Stromal cell of bone marrow (primary cell): Measurements from ENCODE around the gene ELAPOR1.
"Not testable (repeated sequence)": the region's sequence is repeated elsewhere in the genome, so short reads cannot be mapped to it uniquely, and the experiment has no call there.

Source experiments
- DNase-seq: peaks from one replicate; pipeline ENCODE4 v3.0.0-alpha.2; 2012; ENCODE audit warnings: low read depth

The ELAPOR1 gene

GRCh38 chr1:109138358-109138757, 24.4 kb downstream of the ELAPOR1 start:
- no peak for DNase-seq

DNA sequence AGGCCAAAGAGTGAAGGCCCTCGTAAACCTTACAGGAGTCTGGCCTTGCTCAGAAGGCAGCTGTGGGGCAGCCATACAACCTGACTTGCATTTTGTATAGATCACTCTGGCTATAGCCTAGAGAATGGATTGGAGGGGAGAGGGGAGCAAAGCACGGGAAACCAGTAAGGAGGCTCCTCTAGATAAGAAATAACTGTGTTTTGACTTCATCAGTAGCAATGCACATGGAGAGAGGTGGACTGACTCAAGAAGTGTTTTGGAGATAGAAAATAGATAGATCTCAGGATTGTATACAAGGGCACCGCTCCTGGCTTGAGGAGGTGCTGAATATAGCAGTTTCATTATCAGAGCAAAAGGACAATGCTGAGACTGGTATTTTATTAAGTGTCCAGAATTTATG, 26.5 kb downstream of the ELAPOR1 start:
- no peak for DNase-seq

DNA sequence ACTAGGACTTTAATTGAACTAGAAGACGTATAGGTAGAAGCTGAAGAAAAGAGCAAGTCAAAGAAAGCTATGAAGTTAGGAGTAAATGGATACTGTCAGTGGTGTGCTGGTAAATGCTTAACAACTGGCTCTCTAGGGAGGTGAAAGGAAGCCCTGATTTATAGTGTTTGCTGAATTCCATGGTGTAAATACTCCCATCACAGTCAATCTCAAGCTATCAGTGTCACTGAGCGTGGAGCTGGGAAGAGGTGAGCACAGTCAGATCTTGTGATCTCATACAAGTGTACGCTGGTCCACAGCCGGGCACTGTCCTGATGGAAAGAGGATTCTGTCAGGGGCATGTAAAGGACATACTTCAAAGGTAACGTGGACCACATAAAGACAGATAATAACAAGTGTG, 28.3 kb downstream of the ELAPOR1 start:
- DNase-seq: no peak

GRCh38 chr1:109142725-109143124, 28.8 kb downstream of the ELAPOR1 start:
- DNase-seq: not testable (repeated sequence)

- DNase-seq: no peak
These were observed 35.2 kb downstream of the ELAPOR1 start for GRCh38 chr1:109148987-109149561.

GRCh38 chr1:109149874-109150601, 36.1 kb downstream of the ELAPOR1 start:
- no peak for DNase-seq

DNA sequence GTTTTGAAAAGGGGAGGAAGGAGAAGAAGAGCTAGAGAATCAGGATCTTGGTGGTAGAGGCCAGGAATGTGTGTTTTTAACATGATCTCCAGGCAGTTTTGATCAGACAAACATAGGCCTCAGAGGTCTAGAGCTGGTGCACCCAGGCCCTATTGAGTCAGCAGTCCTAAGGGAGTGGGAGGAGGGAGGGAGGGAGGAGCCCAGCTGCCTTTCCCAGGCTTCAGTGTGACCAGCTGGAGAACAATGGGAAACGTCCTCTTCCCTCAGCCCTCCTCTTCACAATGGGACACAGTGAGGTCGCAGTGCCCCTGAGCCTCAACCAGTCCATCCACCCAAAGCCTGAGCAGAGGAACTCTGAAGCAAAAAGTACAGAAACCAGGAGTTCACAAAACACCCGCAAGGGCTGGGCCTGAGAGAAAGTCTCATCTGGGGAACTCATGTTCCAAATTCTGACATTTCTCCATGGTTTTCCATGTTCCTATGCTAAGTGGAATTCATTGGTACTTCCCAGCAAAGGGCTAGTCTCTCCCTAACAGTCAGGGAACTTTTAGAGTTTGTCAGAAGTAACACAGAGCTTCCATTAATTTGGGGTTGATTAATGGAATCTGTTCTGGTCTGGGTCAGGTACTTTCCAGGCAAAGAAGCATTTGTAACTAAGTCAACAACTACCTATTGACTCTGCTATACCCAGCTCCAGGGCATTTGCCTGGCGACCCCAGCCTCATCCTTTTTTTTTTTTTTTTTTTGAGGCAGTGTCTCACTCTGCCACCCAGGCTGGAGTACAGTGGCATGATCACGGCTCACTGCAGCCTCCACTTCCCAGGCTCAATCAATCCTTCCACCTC, 37.5 kb downstream of the ELAPOR1 start:
- peak; percentile 65 for DNase-seq

DNA sequence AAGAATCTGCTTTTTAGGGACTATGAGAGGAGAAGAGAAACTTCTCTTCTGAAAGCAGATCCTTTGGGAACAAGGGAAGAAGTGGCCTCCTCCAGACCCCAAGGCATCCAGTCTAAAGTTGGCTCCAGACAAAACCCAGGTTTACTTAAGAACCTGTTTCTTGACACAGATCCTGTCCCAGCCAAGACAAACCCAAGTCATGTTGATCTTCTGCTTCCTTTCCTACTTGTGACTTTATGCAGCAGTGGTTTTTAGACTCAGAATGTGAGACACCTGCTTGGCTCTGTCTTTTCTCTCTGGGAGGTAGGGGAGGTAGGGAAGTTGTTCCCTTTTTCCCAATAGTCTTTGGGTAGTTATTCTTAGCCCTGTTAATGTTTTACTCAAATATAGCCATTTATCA, 38.3 kb downstream of the ELAPOR1 start:
- DNase-seq: no peak

GRCh38 chr1:109156916-109157385, 43.0 kb downstream of the ELAPOR1 start:
- DNase-seq: no peak

GRCh38 chr1:109158433-109158832, 44.5 kb downstream of the ELAPOR1 start:
- DNase-seq: no peak

GRCh38 chr1:109159326-109159725, 45.4 kb downstream of the ELAPOR1 start:
- DNase-seq: no peak

- DNase-seq: no peak
These were observed 46.3 kb downstream of the ELAPOR1 start for GRCh38 chr1:109160071-109160840.

DNA sequence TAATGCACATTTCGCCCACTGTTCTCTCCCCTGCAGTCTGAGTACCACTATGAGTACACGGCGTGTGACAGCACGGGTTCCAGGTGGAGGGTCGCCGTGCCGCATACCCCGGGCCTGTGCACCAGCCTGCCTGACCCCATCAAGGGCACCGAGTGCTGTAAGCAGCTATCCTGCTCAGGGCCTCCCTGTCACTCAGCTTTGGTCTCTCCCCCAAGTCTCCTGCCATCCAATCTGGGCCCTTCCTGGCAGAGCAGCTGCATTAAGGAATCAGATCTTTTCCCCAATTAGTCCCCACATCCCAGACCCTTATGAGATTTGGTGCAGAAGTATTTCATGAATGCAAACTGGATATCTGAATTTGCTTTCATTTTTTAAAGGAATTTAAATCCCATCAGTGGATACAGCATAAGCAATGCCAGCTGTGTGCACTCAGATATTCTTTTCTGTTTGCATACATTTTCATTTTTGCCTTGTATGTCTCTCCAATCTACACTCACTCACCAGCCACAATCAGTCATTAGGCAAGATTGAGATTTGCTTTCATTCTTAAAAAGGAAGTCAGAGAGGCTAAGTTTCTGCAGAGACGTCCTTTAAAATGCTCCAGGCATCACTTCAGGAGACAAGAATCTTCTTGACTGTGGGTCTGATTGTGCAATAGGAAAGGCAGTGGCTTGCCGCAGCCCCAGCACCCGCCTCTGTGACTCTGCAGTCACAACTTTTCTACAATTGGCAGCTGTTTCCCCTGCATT, 48.1 kb downstream of the ELAPOR1 start:
- peak; percentile 73 for DNase-seq

GRCh38 chr1:109162626-109163025, 48.7 kb downstream of the ELAPOR1 start:
- no peak for DNase-seq

DNA sequence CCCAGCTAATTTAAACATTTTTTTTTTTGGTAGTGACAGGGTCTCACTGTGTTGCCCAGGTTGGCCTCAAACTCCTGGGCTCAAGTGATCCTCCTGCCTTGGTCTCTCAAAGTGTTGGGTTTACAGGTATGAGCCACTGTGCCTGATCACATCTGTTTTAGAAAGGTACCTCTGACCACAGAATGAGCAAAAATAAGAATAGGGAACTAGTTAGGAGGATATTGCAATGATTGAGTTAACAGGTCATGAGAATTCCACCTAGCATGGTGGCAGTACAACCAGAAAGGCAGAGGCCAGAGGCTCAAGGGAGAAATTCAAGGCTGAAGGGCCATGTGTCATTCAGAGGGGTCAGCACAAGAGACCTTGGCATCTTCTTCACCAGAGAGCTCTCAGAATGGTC, 49.6 kb downstream of the ELAPOR1 start:
- no peak for DNase-seq
